T-helper 2 cell treated with Interferon-gamma antibody and Interleukin-4, amounts not matched to agents 100 ng/mL and 5 ng/mL, for 36 hours (primary cell): Measurements from ENCODE around the gene CRYZ. TPM values are rescaled to one million over a fixed set of nuclear protein-coding genes. Genes with fewer than 3 reads are reported as not detected.

Experiments
- intact Hi-C: fragments of 100-400 bp; cut with micrococcal nuclease; formaldehyde crosslinking; loops from one replicate; pipeline ENCODE4 v1.15.1; 2023
- total RNA-seq: library from RNA; stranded (reverse); gene quantifications from 2 replicates; pipeline ENCODE4 v1.2.3, GENCODE V29; 2022

Gene CRYZ
- total RNA-seq, 1 donor from 2014 or later, result 22.5 TPM

DNA sequence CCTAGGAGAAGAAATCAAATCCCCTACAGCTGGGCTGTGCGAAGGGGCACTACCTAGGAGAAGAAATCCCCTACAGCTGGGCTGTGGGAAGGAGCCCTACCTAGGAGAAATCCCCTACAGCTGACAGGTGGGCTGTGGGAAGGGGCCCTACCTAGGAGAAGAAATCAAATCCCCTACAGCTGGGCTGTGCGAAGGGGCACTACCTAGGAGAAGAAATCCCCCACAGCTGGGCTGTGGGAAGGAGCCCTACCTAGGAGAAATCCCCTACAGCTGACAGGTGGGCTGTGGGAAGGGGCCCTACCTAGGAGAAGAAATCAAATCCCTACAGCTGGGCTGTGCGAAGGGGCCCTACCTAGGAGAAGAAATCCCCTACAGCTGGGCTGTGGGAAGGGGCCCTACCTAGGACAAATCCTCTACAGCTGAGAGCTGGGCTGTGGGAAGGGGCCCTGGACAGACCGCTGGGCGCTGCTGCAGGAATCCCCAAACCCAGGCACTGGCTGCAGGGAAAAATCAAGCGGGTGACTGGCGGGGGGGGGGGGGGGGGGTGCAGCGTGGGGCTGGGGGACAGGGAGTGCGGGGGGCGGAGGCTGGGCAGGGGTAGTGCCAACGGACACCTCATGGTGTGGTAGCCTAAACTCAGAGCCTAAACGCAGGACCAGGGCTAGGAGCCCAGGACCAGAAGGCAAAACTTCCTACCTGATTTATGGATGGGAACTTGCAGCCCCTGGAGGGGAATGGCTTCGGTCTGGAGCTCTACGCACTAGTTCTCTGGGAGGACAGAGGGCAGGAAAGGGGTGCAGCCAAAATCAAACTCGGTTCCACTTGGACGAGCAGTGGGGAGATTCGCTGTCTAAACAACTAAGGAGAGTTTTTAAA is 541 bp downstream of the CRYZ start:
- intact Hi-C loops, result loop anchor here (2.0 to 10.0 kb wide), 3 partner anchors 30 to 992 kb away; partner anchors contain the start of gene ACADM

DNA sequence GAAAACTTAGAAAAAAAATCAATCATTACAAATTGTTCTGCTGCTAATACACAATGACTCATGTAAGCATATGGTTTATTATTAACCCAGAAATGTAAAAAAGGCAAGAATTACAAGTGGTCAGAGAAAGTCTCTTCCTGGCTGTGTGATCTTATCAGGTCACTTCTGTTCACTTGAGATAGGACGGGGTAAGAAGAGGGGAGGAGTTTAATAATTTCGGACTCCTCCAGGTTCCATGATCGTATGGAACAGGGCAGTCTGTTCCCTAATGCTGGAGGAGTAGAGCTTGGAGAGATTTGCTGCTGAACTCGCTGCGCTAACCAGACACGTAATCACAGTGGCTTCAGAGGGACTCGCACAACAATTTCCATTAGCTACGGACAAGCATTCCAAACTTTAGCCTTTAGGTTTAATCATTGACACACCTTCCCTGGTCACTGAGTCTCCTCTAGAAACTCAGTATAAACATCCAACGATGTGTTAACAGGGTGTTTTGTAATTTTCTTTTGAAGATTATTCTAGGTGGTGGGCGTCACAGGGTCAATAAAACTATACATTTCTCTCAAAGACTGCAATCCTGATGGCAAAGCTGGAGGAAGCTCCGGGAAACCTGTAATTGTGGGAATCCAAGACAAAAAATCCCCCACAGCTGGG is 1.3 kb downstream of the CRYZ start:
- intact Hi-C loops, result loop anchor here (2.0 to 10.0 kb wide), 3 partner anchors 31 to 993 kb away; partner anchors contain the start of gene ACADM

DNA sequence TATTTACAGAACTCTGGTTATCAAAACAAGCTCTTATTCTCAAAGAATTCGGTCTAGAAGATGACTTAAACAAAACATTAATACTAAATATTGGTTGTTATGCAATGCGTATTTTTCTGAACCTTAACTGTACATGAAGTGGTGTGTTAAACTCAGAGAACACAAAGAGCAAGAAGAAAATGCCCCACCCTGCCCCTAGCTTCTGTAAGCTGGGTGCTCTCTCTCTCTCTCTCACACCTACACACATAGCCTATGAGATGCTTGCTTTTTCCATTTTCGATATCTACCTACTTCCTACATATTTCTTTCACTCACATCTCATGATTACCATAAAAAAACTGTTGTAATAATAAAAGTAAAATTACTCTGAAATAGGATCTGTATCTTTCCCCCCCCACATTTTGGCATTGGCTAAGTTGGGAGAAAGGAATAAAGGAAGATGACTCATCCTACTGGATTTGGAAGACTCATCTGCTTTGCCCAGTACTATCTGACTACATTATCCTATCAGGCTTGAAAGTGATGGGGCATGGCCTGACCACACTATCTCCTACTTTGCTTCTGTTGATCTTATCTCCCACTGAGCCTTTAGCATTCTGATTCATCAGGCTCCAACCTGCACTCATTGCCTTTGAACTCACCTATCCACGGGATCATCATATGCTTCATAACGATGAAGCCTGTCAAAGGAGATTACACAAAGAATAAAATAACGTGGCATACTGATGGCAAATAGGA is 2.9 kb downstream of the CRYZ start:
- intact Hi-C loops, result loop anchor here (10.0 kb wide), 1 partner anchor 995 kb away; the partner anchor contains the start of gene ACADM

DNA sequence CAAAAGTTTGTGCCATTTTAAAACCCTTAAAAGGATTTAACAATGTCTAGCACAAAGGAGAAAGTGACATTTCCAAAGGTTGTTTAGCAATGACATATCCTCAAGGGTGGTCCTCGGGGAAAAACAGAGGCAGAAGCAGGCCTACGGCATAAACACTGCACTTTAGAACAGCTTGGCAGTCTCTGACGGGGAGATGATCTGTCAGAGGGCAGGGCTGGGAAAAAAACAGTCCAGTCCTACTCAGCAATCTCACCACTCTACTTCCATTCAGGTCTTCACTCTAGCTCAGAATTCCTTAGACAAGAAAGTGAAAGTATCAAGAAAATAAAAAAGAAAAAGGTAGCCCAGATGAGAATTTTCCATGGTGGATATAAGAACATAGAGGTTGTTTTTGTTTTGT is 4.1 kb downstream of the CRYZ start:
- intact Hi-C loops, result no loop called here

GRCh38 chr1:74726063-74726462 is 6.8 kb downstream of the CRYZ start:
- intact Hi-C loops, result no loop called here

DNA sequence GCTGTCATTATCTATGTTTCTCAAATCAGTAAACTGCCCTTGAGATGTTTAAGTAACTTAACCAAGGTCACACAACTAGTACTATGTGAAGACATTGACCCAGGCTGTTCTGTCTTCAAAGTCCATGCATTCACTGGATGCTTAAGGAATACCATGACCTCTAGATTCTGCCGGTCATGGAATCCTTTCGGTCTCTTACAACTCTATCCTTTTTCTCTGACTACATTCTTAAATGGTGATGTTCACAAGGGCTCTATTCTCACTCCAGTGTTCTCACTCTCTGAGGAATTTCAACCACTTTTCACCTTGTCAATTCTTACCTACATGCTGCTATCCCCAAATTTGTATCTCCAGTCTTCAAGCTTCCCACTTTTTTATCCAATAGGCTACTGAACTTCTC is 15.2 kb downstream of the CRYZ start:
- intact Hi-C loops, result no loop called here

DNA sequence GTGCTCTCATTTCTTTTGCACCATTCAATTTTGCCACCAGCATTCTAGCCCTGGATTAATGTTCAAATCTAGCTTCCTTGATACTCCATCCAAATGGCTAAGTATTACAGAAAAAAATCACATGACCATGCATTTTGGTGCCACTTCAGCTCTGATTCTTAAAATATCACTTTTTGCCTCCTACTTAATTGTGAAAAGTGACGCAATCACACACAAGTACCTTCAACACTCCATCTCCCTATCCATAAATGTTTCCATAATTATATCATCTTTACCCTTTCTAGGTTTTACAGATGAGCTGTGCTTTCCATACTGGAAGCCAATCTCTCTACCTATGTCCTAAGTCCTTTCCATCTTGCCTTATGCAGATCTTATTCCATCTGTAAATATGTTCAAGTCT is 16.0 kb downstream of the CRYZ start:
- intact Hi-C loops, result no loop called here

- intact Hi-C loops, result no loop called here
Observed at GRCh38 chr1:74715806-74716205, 17.0 kb downstream of the CRYZ start.

DNA sequence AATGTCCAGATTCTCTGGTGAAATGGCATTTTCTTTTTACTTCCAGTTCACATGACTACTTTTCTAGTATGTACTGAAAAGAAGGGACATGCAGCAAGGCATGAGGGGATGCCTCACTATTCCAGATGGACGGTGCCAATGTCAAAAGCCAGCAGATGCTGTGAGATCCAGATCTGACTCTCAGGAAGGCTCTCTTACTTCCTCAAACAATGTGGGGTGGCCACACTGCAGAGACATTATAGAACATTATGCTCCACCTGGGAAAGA is 17.7 kb downstream of the CRYZ start:
- intact Hi-C loops, result no loop called here

- intact Hi-C loops, result no loop called here
Observed at GRCh38 chr1:74714429-74715235, 18.2 kb downstream of the CRYZ start.

GRCh38 chr1:74713849-74714248 is 19.0 kb downstream of the CRYZ start:
- intact Hi-C loops, result no loop called here

GRCh38 chr1:74712881-74713280 is 20.0 kb downstream of the CRYZ start:
- intact Hi-C loops, result no loop called here

DNA sequence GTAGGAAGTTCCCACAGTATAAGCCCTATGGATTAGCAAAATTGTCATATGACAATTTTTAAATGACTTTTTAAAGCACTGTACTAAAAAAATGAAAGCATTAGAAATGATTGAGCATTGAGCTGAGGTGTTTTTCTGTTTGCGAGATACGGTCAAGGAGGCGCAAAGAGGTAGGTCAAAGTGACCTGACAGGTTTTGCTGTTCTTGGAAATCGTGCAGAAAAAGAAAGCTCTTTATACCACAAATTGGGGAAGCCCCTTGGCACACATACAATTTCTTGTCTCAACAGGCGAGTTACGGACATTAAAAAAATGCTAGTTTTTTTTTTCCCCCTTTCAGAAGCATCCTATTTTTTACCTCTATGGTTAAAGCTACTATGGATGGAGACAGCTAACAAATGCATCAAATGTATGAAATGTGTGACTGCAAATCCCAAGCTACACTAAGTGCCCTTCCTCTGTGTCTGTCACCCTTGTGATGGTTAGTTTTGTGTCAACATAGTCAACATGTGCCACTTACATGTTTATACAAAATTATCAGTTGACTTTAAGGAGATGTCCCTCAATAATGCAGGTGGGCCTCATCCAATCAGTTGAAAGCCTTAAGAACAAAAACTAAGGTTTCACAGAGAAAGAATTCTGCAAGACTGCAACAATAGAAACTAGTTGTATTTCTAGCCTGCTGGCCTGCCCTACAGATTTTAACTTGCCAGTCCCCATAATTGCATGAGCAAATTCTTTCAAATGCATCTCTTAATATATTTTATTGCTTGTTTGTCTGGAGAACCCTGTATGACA is 29.3 kb downstream of the CRYZ start:
- intact Hi-C loops, result no loop called here

DNA sequence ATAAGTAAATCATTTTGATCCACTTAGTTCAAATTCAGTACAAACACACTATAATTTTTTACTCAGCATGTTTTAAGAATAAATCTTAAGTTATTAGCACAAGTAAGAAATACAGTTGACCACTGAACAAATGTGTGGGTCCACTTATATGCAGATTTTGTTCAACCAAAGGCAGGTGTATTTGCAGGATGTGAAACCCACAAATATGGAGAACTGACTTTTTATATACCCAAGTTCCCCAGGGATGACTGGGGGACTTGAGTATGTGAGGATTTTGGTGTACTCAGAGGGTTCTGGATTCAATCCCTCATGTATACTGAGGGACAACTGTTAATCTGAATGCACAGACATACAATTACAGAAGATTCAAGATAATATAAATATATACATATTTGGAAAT is 33.5 kb downstream of the CRYZ start:
- intact Hi-C loops, result no loop called here

- intact Hi-C loops, result no loop called here
Observed at GRCh38 chr1:74697832-74698231, 35.0 kb downstream of the CRYZ start.

GRCh38 chr1:74693473-74693872 is 39.4 kb downstream of the CRYZ start:
- intact Hi-C loops, result no loop called here

DNA sequence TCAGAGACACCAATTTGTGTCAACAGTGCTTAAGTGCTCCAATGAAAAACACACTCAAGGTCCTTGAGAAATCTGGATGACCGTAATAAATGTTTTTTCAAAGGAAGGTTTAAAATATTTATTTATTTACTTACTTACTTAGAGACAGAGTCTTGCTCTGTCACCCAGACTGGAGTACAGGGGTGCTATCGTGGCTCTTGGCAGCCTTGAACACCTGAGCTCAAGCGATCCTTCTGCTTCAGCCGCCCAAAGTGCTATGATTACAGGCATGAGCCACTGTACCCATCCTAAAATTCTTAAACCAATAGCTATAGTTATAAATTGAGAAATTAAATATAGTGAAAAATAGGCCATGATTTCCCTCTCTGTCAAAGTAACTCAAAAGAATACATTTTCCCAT is 41.9 kb downstream of the CRYZ start:
- intact Hi-C loops, result loop anchor here (2.0 kb wide), 1 partner anchor 42 kb away; the partner anchor contains the start of genes CRYZ and TYW3

GRCh38 chr1:74690364-74690696 is 42.5 kb downstream of the CRYZ start:
- intact Hi-C loops, result loop anchor here (2.0 kb wide), 1 partner anchor 42 kb away; the partner anchor contains the start of genes CRYZ and TYW3

DNA sequence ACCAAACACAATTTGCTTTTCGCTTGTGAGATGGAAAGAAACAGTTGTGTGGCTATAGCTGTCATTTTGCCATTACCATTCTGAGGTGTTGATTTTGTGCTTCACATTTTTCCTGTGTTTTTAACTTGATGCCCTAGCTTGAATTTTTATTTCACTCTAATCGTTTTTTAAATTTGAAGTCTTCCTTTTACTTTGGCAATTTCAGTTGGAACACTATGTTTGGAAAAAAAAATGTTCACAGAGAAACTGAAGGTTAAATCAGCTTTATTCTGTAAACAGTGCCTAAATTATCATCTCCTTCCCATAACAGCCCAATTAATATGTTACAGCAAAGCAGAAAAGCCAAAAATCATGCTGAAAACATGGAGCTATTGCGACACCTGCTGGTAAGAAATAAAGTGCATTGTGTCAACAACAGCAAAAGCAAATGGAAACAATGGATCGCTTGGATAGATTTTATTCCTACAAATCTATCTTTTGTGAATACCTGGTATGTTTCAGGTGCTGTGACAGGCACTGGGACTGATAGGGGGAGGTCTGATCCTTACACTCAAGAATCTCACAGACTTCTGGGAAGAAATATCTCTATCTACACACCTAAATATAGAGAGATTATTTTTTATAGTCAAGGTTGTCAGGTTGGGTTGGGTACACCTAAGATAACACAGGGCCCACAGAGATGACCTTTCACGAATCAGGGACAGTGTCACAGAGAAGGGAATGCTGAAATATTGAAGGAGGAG is 43.1 kb downstream of the CRYZ start:
- intact Hi-C loops, result loop anchor here (2.0 kb wide), 1 partner anchor 43 kb away; the partner anchor contains the start of genes CRYZ and TYW3

DNA sequence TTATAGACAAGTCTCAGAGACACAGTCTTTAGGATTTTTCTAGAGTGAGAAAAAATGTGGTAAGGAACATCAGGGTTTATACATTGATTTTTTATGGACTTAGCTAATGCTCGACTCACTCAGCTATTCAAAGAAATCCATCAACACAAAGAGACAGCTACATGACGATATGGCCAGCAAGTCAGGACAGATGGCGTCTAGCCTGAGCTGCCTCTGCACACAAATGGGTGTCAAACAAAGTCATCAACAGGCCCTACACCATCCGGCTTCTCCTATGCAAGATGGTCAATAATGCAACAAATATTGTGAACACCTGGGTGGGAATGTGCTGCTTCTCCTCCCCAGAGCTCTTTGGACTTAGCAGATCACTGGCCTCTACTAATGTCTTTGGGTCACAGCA is 45.9 kb downstream of the CRYZ start:
- intact Hi-C loops, result no loop called here
